Effector CD4-positive, alpha-beta T cell (primary cell): ENCODE measurements around the gene ATP6V0C.
"Not testable (repeated sequence)": the region's sequence is repeated elsewhere in the genome, so short reads cannot be mapped to it uniquely, and the experiment has no call there.

Experiments
- DNase-seq: peaks from one replicate; pipeline ENCODE4 v3.0.0-alpha.2; 2020

Gene ATP6V0C

DNA sequence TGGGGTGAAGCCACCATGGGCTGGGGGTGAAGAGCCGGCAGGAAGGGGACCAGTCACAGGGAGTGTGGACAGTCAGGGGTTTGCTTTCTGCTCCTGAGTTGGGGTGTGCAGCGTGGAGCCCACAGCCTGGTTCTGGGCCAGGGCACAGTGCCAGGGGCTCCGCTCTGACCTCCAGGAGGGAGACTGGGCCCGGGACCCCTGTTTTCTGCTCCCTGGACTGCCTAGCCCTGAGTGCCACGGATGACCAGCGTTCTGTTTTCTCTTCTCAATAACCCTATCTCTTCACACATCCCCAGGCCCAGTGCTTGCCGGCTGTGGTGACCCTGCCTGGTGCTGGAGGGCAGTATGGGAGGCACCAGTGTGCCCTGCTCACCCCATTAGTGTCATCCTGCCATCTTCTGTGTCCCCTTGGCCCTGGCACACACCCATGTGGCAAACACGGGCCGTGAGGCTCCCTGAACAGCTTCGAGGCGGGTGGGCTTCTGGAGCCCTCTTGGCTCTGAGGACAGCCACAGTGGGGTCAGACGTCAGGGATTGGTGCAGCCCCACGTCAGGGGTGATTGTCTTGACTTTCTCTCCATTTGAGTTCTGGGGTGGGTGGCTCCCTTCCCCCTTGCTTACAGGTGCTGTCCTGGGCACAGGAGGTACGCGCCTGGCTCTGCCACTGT lies 16.3 kb downstream of the ATP6V0C start:
- DNase-seq, result no peak

DNA sequence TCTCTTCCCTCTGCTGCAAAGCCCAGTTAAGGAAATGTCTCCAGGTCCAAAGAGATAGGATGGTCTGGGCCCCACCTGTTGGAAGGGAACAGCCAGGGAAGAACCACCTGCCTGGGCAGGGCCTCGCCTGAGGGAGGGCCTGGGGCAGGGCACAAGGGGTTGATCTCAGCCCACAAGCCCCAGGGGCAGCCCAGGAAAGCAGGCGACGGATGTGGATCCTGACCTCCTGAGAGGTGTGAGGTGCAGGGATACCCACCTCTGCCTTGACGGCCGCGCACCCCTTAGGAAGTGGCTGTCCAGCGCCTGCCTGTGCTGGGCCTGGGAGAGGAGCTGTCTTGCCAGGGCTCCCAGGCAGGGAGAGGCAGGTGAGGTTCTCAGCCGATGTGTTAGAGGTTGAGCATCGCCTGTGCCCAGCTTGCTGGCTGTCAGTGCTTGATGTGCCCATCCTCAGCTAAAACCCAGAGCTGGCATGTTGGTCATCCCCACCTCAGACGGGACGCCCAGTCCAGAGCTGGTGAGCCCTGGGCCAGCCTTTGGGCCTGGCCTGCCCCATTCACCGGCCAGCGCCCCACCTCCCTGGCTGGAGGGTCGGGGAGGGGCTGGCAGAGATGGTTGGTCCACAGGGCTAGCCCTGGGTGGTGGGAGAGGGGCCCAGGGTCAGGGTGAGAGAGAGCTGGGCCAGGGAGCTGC lies 17.0 kb downstream of the ATP6V0C start:
- DNase-seq, result no peak

DNA sequence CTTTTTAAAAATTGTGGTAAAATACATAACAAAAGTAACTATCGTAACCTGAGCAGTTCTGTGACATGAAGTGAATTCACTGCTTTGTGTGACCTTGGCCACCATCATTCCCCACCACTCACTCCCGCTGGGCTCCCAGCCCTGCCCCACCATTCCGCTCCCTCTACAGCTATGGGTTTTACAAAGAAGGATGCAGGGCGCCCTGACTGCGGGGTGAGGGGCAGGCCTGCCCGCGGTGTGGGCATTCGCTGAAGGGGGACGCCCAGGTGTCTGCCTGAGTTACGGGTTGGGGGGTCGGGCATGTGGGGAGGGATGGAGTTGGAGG lies 17.6 kb downstream of the ATP6V0C start, which contains the start of gene CEMP1:
TSS of gene CEMP1 (minus strand) at position 38 of the 325 bp plus-strand sequence. CDS start 335 bp downstream, outside the sequence.
- DNase-seq, result no peak

DNA sequence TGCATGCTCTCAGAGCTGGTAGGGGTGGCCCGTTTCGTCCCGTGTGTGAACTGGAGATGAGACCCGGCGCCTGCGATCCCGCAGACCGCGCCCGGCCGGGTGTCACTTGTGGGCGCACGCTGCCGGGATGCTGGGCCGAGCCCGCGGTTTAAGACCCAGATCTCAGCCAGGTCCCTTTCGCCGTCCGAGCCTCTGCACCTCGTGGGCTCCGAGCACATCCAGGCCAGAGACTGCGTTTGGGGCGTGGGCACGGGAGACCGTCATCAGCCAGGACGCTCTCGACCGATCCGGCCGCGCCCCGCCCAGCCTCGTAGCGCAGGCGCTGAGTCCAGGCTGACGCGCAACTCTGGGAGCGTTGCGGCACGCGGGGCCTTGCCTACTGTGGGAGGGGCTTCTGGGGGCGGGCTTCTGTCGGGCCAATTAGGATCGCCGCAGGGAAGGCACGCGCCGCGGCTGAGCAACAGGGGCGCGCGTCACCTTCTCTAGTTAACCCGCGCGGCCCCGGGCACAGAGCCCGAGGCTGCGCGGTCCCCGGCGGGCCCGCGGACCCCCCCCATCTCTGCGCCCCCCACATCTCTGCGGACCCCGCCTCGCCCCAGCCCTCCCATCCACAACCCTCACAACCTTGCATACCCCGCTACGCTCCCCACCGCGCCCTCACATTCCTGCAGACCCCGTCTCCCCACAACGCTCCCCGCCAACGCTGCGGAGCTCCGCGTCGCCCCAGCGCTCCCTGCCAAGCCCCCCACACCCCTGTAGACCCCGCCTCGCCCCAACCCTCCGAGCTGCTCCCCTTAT lies 18.1 kb downstream of the ATP6V0C start:
- peak; percentile 97 for DNase-seq

DNA sequence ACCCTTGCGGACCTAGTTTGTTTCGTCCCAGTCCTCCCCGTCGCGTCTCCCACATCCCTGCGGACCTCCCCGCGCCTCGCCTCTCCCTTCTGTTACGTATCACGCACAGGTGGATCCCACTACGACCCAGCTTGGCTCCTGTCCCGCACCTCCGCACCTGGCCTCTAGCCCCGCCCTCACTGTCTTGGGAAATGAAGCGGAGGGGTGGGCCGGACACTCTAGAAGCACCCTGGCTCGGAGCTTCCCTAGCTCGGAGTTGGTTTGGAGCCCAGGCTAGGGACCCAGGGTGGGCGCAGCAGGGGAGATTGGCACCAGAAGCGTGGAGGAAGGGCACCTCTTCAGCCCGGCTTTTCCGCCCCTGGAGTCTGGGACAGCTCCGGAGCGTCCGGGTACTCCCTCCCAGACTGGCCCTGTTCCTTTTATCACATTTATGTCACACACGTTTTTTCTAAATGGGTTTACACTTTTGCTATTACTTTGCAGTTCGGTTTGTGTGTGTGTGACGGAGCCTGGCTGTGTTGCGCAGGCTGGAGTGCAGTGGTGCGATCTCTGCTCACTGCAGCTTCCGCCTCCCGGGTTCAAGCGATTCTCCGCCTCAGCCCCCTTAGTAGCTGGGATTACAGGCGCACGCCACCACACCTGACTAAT lies 18.9 kb downstream of the ATP6V0C start:
- DNase-seq, result peak; percentile 43

DNA sequence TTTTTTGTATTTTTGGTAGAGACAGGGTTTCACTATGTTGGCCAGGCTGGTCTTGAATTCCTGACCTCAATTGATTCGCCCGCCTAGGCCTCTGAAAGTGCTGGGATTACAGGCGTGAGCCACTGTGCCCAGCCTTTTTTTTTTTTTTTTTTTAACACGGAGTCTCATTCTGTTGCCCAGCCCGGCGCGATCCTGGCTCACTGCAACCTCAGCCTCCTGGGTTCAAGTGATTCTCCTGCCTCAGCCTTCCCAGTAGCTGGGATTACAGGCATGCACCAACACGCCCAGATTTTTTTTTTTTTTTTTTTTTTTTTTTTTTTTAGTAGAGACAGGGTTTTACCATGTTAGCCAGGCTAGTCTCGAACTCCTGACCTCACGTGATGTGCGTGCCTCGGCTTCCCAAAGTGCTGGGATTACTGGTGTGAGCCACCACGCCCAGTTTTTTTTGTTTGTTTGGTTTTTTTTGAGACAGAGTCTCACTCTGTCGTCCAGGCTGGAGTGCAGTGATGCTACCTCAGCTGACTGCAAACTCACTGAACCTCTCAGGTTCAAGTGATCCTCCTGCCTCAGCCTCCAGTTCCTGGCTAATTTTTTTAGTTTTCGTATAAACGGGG lies 19.5 kb downstream of the ATP6V0C start:
- not testable (repeated sequence) for DNase-seq

DNA sequence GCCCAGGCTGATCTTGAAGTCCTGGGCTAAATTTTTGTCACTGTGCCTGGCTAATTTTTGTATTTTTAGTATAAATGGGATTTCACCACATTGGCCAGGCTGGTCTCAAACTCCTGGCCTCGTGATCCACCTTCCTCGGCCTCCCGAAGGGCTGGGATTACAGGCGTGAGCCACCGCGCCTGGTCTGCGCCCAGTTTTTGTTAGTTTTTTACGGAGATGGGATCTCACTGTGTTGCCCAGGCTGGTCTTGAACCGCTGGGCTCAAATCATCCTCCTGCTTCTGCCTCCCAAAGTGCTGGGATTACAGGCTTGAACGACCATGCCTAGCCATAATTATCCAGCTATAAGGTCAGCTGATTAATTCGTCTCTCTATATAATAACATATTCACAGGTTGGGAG lies 20.2 kb downstream of the ATP6V0C start:
- DNase-seq, result no peak

DNA sequence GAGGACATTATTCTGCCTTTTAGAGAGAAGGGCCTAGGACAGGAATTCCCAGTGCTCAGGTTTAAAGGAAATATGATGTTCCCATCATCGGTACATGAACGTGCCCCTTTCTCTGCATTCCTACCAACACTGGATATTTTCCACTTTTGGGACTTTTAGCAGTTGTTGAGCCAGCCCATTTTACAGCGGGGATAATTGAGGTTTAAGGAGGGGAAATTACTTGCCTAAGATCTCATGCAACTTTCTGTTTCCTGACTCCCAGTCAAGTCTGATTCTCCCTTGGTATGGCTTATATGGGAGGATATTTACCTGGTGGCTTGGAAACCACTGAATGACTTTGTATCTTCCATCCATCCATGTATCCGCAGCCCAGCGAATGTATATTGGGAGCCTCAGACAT lies 20.6 kb downstream of the ATP6V0C start:
- not testable (repeated sequence) for DNase-seq

DNA sequence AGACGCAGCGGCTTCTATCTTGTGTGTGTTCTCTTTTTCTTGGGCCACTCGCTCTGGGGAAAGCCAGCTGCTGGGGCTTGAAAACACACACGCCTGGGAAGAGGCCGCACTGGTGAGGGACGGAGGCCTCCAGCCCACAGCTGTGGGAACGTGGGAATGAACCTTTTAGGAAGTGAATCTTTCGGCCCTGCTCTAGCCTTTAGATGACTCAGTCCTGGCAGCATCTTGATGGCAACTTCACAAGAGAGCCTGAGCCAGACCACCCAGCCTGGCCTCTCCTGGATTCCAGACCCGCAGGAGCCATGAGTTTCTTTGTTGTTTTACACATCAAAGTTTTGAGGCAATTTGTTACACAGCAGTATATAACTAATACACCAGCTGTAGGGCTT lies 21.9 kb downstream of the ATP6V0C start:
- no peak for DNase-seq

DNA sequence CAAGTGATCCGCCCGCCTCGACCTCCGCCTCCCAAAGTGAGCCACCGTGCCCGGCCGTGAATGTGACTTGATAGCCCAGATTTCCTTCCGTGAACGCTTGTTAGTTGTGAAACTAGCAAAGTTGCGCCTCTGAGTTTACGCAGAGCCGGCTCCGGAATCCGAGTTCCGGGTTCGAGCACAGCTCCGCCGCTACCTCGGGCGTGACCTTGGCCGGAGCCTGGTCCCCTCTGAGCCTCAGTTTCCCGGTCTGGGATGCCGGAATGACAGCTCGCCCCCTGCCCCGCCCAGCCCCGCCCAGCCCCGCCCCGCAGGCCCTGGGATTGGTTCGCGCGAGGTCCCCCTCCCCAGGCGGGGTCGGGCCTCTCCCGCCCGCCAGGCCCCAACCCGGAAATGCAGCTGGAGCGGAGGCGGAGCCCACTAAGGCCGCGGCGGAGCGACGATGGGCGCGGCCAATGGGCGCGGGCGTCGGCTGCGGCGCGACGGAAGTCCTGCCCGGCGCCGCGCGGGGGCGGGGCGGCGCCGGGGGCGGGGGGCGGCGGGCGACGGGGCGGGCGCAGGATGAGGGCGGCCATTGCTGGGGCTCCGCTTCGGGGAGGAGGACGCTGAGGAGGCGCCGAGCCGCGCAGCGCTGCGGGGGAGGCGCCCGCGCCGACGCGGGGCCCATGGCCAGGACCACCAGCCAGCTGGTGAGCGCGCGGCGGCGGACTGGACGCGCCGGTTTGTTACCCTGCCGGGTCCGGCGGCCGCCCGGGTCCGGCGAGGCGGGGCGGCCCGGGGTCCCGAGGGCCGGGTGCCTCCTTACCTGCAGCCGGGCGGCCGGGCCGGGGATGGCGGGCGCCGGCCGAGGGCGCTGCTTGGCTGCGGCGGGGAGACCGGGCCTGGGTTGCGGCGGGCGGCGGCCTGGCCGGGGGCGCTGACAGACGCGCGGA lies 24.0 kb downstream of the ATP6V0C start, which contains the start of gene PDPK1:
TSS of gene PDPK1 (plus strand) at position 571 of the 929 bp plus-strand sequence. CDS start at position 663, 92 bp downstream.
- DNase-seq, result peak; percentile 89

DNA sequence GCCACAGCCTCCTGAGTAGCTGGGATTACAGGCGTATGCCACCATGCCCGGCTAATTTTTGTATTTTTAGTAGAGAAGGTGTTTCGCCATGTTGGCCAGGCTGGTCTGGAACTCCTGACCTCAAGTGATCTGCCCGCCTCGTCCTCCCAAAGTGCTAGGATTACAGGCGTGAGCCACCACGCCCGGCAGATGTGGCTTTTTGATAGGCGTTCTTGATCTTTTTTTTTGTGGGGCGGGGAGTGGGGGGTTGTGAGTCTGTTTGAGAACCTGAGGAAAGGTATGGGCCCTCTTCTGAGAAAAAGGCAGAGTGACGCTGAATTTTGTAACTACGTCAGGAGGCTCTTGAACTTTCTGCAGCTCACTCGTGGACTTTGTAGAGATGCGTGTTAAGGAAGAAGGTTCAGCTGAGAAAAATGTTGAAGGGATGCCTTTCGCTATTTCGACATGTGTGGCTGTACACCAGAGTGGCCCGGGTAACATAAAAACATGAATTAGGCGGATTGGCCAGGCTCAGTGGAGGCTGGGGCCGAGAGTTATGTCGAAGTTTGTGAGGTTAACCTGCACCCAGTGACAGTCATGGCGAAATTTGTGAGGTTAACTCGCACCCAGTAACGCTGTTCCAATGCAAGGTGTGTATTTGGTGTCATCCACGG lies 25.6 kb downstream of the ATP6V0C start:
- DNase-seq, result not testable (repeated sequence)

DNA sequence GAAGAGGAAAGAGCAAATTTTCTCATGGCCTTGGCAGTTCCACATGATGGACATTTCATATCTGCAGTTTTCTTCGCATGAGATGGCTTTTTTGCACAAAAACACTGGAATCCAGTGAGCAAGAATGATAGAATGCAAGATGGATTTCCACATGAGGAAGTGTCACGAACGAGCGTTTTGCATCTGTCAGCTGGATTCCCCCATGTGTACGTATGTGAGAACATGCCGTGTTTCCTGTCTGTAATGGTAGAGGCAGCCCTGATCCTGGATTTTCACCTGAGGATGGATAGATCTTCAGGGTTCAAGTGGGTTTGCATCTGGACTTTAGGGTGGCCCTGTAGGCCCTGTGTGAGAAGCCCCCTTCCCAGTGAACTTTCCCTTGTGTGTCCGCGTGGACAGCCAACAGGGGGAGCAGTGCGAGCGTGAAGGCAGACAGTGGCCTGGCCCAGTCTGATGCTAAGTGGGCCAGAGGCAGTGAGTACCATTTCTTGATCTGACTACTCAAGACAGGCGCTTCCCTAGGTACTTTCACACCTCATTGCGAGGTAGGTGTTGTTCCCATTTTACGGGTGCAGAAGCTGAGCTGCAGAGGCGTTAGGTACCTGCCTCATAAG lies 26.2 kb downstream of the ATP6V0C start:
- not testable (repeated sequence) for DNase-seq

DNA sequence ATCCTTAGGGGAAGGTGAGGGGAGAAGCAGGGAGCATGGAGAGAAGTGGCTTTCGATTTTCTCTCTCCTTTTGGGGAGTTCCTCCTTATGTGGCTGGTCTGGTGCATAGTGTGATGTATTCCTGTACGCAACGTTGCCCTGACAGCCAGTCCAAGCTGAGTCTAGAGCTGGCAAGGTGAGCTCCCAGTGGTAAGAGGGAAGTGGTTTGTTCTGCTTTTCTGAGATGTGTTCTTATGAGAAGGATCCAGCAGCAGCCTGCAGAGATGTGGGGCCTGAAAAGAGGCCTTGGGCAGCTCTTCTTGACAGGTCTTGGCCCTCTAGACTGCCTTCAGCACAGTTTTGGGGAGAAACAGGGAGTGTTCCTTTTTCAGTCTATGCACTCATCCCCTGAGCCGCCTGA lies 27.2 kb downstream of the ATP6V0C start:
- DNase-seq, result not testable (repeated sequence)

DNA sequence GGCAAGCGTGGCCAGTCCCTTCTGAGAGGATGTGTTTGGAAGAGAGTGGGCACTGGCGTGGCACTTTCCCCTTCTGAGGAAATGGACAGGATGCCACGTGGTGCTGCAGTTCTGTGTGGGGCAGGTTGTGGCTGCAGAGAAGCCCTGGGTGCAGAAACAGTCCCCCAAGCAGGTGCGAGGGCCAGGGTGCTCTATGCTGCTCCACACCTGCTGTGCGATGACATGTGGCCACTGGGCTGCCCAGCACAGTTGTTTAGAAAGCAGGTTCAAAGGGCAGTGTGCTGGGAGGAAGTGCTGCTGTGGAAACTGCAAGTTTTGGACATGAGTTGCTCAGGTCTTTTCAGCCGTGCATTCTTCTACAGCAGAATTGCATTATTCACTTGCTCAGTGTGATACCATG lies 27.7 kb downstream of the ATP6V0C start:
- DNase-seq, result not testable (repeated sequence)

DNA sequence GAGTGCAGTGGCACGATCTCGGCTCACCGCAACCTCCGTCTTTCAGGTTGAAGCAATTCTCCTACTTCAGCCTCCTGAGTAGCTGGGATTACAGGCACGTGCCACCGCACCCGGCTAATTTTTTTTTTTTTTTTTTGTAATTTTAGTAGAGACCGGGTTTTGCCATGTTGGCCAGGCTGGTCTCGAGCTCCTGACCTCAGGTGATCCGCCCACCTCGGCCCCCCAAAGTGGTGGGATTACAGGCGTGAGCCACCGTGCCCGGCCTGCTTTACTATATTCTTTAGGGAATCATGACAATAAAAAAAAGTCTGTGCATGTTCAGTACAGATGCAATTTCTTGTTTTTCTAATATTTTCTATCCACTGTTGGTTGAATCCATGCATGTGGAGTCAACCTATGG lies 30.0 kb downstream of the ATP6V0C start:
- not testable (repeated sequence) for DNase-seq

DNA sequence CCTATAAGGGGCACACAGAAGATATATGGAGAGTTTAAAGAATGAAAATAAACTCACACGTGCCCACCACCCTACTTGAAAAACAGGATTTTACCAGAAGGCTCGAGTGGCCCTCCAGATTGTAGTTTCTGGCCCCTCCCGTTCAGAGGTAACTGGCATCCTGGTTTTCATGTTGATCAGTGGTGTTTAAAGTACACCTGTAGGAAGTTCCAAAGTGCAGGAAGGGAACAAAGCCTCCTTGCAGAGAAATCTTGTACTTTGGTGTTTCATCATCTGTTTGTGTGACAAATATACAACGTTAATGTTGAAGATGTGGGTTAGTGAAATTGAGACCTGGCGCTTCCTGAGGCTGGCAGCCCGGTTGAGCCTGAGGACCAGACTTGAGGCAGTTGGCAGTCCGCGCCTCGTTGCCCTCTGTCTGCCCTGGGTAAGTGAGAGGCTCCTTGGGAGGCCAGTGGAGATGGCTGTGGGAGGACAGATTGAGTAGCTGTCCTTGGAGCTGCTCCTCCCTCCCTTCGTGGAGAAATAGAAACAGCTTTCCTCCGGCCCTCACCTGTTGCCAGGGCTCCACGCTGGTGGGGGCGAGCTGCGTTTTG lies 36.6 kb downstream of the ATP6V0C start:
- DNase-seq, result not testable (repeated sequence)

DNA sequence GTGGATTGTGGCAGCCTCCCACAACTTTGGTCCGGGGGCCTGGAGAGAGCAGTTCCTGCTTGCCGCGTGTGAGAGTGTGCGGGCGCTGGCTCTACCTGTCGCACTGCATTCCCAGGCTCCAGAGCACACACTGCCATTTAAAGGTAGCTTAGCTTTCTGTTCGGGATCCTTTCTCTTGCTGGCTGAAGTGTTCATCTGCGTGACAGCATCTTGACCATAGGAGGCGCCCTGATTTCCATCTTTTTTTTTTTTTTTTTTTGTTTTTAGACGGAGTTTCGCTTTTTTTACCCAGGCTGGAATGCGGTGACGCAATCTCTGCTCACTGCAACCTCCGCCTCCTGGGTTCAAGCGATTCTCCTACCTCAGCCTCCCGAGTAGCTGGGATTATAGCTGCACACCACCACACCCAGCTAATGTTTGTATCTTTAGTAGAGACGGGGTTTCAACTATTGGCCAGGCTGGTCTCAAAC lies 37.7 kb downstream of the ATP6V0C start:
- DNase-seq, result not testable (repeated sequence)

DNA sequence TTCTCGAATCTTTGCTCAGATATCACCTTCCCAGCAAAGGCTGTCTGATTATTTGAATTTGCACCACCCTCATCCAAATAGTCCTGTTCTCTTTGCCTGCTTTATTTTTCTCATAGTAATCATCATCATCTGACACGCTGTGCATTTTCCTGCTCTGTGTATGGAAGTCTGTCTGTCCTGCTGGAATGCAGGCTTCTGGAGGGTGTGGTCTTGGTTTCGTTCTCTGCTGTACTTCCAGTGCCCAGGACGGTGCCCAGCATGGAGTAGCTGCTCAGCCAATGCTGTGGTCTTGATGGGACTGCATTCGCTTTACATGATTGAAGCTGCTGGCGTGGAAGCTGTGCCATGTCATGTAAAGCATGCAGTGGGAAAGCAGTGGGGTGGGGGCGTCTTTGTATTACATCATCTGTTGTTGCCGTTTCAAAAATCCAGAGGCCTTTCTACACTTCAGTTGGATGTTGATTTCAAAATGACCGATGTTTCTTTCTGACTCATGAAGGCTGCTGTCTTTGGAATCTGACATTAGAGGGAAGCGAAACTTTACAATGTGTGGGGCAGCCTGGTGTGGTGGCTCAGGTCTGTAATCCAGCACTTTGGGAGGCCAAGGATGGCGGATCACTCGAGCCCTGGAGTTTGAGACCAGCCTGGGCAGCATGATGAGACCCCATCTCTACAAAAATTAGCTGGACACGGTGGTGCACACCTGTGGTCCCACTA lies 41.1 kb downstream of the ATP6V0C start:
- not testable (repeated sequence) for DNase-seq

DNA sequence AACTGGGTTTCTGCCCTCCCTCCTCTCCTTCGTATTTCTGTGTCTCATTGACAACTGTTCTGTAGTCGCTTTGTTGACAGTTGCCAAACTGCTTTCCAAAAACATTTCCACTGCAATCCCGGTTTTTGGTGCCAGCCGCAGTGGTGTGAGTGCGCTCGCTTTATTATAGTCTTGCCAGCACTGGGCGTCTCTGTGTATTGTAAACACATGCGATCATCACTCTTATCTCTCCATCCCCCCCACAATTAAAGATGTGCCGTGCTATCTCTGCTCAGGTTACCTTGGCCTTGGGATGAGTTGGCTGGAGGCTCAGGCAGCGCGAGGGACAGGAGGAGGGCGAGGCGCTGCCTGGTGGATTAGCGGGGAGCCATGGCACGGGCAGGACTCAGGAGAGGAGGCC lies 43.4 kb downstream of the ATP6V0C start:
- not testable (repeated sequence) for DNase-seq
